Measurements from ENCODE around the gene ALAS1. TPM values are rescaled to one million over a fixed set of nuclear protein-coding genes. Genes with fewer than 3 reads are reported as not detected.

ALAS1 gene
- total and polyA plus RNA-seq, 2 donors (not counting 3 experiments of a cell fraction or from before 2014, with no cell fraction given): 45.1 to 72.1 TPM

- DNase-seq (ENCODE audit: low read depth, low spot score) (no peak), FAIRE-seq (no peak)
- no peaks in the 10 kb centered on the region for H3K9me1 ChIP-seq (replicated peaks; ENCODE audit: control insufficient read depth, extremely low read depth, insufficient read depth, low read length)
- intact Hi-C loops (cut with micrococcal nuclease) (loop anchor here (5.0 kb wide), 1 partner anchor 127 kb away; the partner anchor contains the start of gene WDR82), dilution Hi-C loops (cut with MboI; ENCODE audit: extremely low pct_ligation_motif_present, low sequenced_read_pairs) (no loop called here)
- POLR2A ChIA-PET: no interaction called here
- peaks cover 3% of the 10 kb centered on the region for H3K79me2 ChIP-seq (ENCODE audit: control insufficient read depth, insufficient read depth, low read length)
- TF ChIP-seq GATA2 (IDR thresholded peaks at IDR 0.05; ENCODE audit: insufficient read depth, insufficient read length, low read depth, low read length) (no peak), CTCF (IDR thresholded peaks at IDR 0.05; ENCODE audit: extremely low read depth in 1 of 2, insufficient read depth in 1 of 2, low read depth in 1 of 2, low read length in 2 of 2) (no peak), EZH2 (IDR thresholded peaks at IDR 0.05; ENCODE audit: borderline replicate concordance, low read depth, low read length, severe bottlenecking) (no peak), MYC (IDR thresholded peaks at IDR 0.05; ENCODE audit: low read depth, low read length) (no peak)
- BruUV-seq (replicated peaks): no TSS peak
- H3K9ac ChIP-seq (replicated peaks; ENCODE audit: extremely low read depth, insufficient read depth, low read length): no peak overlapping the region
- H4K20me1 ChIP-seq (replicated peaks; ENCODE audit: control insufficient read depth, extremely low read depth, insufficient read depth, low read length): no peaks in the 10 kb centered on the region
- H3K4me2 ChIP-seq (ENCODE audit: insufficient read depth, low read length): no peak overlapping the region
- no peaks in the 10 kb centered on the region for H3K27me3 ChIP-seq (ENCODE audit: control insufficient read depth in 2 of 2, insufficient read depth in 2 of 2, low read length in 2 of 2)
- H3K4me3 ChIP-seq (replicated peaks in 1 of 3; ENCODE audit: insufficient read depth in 1 of 3, low read depth in 1 of 3, low read length in 3 of 3): no peak overlapping the region
- H3K36me3 ChIP-seq (ENCODE audit: control insufficient read depth in 2 of 2, extremely low read depth in 1 of 2, insufficient read depth in 2 of 2, low read length in 2 of 2): peaks cover 0 to 10% of the 10 kb centered on the region in 2 experiments
- no peak overlapping the region for H3K27ac ChIP-seq (ENCODE audit: insufficient read depth, low read depth, low read length)
- no peak overlapping the region for H2AFZ ChIP-seq (ENCODE audit: low read depth, low read length)
- H3K9me3 ChIP-seq (replicated peaks; ENCODE audit: control insufficient read depth, insufficient read depth, low read length): no peaks in the 10 kb centered on the region
- peaks cover 14% of the 10 kb centered on the region for H3K4me1 ChIP-seq (ENCODE audit: control insufficient read depth, extremely low read depth, insufficient read depth, low read length)
- CTCF ChIA-PET: interaction anchor here (0.9 to 1.8 kb wide), 3 partner anchors 97 to 209 kb away, joined by 3 to 4 read pairs (median 3); partner anchors contain the start of gene RRP9
Measured at GRCh38 chr3:52150357-52150756, 47.6 kb upstream of the ALAS1 start.

- peaks cover 3% of the 10 kb centered on the region for H3K79me2 ChIP-seq (ENCODE audit: control insufficient read depth, insufficient read depth, low read length)
- dilution Hi-C loops (cut with MboI; ENCODE audit: extremely low pct_ligation_motif_present, low sequenced_read_pairs) (no loop called here), intact Hi-C loops (cut with micrococcal nuclease) (loop anchor here (5.0 kb wide), 1 partner anchor 126 kb away; the partner anchor contains the start of gene WDR82)
- BruUV-seq (replicated peaks): no TSS peak
- no peaks in the 10 kb centered on the region for H3K27me3 ChIP-seq (ENCODE audit: control insufficient read depth in 2 of 2, insufficient read depth in 2 of 2, low read length in 2 of 2)
- ChIA-PET POLR2A (no interaction called here), CTCF (interaction anchor here (1.5 to 1.8 kb wide), 2 partner anchors 147 to 210 kb away, joined by 3 to 4 read pairs; partner anchors contain the start of gene RRP9)
- H3K9ac ChIP-seq (replicated peaks; ENCODE audit: extremely low read depth, insufficient read depth, low read length): no peak overlapping the region
- DNase-seq (ENCODE audit: low read depth, low spot score): no peak
- H3K4me1 ChIP-seq (ENCODE audit: control insufficient read depth, extremely low read depth, insufficient read depth, low read length): peaks cover 14% of the 10 kb centered on the region
- H3K4me2 ChIP-seq (ENCODE audit: insufficient read depth, low read length): no peak overlapping the region
- no peak overlapping the region for H2AFZ ChIP-seq (ENCODE audit: low read depth, low read length)
- no peak overlapping the region for H3K4me3 ChIP-seq (replicated peaks in 1 of 3; ENCODE audit: insufficient read depth in 1 of 3, low read depth in 1 of 3, low read length in 3 of 3)
- FAIRE-seq: no peak
- no peaks in the 10 kb centered on the region for H3K9me1 ChIP-seq (replicated peaks; ENCODE audit: control insufficient read depth, extremely low read depth, insufficient read depth, low read length)
- no peaks in the 10 kb centered on the region for H4K20me1 ChIP-seq (replicated peaks; ENCODE audit: control insufficient read depth, extremely low read depth, insufficient read depth, low read length)
- no peak overlapping the region for H3K27ac ChIP-seq (ENCODE audit: insufficient read depth, low read depth, low read length)
- H3K36me3 ChIP-seq (ENCODE audit: control insufficient read depth in 2 of 2, extremely low read depth in 1 of 2, insufficient read depth in 2 of 2, low read length in 2 of 2): peaks cover 0 to 5% of the 10 kb centered on the region in 2 experiments
- H3K9me3 ChIP-seq (replicated peaks; ENCODE audit: control insufficient read depth, insufficient read depth, low read length): no peaks in the 10 kb centered on the region
- TF ChIP-seq MAX (IDR thresholded peaks at IDR 0.05; ENCODE audit: insufficient read depth, insufficient read length) (no peak), EZH2 (IDR thresholded peaks at IDR 0.05; ENCODE audit: borderline replicate concordance, low read depth, low read length, severe bottlenecking) (no peak), FOS (IDR thresholded peaks at IDR 0.05; ENCODE audit: borderline replicate concordance, insufficient read depth, low read length) (no peak), POLR2AphosphoS5 (IDR thresholded peaks at IDR 0.05; ENCODE audit: insufficient read depth, low read depth, low read length) (no peak), JUN (IDR thresholded peaks at IDR 0.05; ENCODE audit: borderline replicate concordance, insufficient read depth, insufficient read length, low read depth) (no peak), MYC (IDR thresholded peaks at IDR 0.05; ENCODE audit: low read depth, low read length) (no peak), CTCF (IDR thresholded peaks at IDR 0.05; ENCODE audit: extremely low read depth in 1 of 2, insufficient read depth in 1 of 2, low read depth in 1 of 2, low read length in 2 of 2) (no peak), POLR2A (IDR thresholded peaks at IDR 0.05; ENCODE audit: low read depth, low read length) (no peak), GATA2 (IDR thresholded peaks at IDR 0.05; ENCODE audit: insufficient read depth, insufficient read length, low read depth, low read length) (no peak)
Measured at GRCh38 chr3:52150860-52151259, 47.1 kb upstream of the ALAS1 start.
